Left lung (tissue), 10 donors: ENCODE data around the gene SLC6A8. TPM values are rescaled to one million over a fixed set of nuclear protein-coding genes. Genes with fewer than 3 reads are reported as not detected.

Experiments
- ATAC-seq: fragments of 200-7000 bp; cut with Tn5 transposase; one replicate; pipeline ENCODE4 v1.9.1; 2020; ENCODE audit warnings: moderate library complexity
- DNase-seq, 4 donors: peaks; one replicate each; pipeline ENCODE4 v3.0.0-alpha.2; 2013 to 2020
- H3K27ac ChIP-seq, 2 donors: fragments of 200-600 bp; sonication (generic) in 1 of 2; one replicate each; pipeline versions ENCODE4 v1.5.0 to v1.8.0; 2020 to 2021
- H3K27me3 ChIP-seq, 2 donors: fragments of 200-600 bp; sonication (generic) in 1 of 2; one replicate each; pipeline versions ENCODE4 v1.5.0 to v1.8.0; 2020 to 2021
- H3K36me3 ChIP-seq, 2 donors: fragments of 200-600 bp; sonication (generic) in 1 of 2; one replicate each; pipeline versions ENCODE4 v1.5.0 to v1.8.0; 2020 to 2021
- H3K4me1 ChIP-seq, 2 donors: fragments of 200-600 bp; one replicate each; pipeline ENCODE4 v1.8.0; 2021
- H3K4me3 ChIP-seq, 2 donors: fragments of 200-600 bp; sonication (generic) in 1 of 2; one replicate each; pipeline versions ENCODE4 v1.5.0 to v1.8.0; 2020 to 2021; ENCODE audit warnings: mild to moderate bottlenecking in 1 of 2
- H3K9me3 ChIP-seq, 2 donors: fragments of 200-600 bp; sonication (generic) in 1 of 2; one replicate each; pipeline versions ENCODE4 v1.5.0 to v1.8.0; 2020 to 2021
- CTCF ChIP-seq, 2 donors: fragments of 200-600 bp; sonication (generic) in 1 of 2; IDR thresholded peaks; one replicate each; pipeline versions ENCODE4 v1.5.0 to v1.8.0; 2021; ENCODE audit warnings: antibody characterized with exemption in 2 of 2
- intact Hi-C, 2 donors: fragments of 100-400 bp; cut with DNase I; formaldehyde crosslinking; loops; one replicate each; pipeline versions ENCODE4 v1.11.2 to v1.14.2; 2022
- polyA plus RNA-seq, 6 donors: library from polyadenylated mRNA; unstranded; fragments of 120-200 nt; gene quantifications; one replicate each; pipeline ENCODE4 v1.2.1, GENCODE V29; 2013; ENCODE audit not compliant: insufficient read length in 6 of 6
- total RNA-seq, 2 donors: library from RNA; stranded (reverse); fragmentation: NEBNext Ultra II Directional; extraction: Animal tissue kit (Norgen Biotek cat#: 25700); gene quantifications; one replicate each; pipeline ENCODE4 v1.2.1, GENCODE V29; 2021
- donor health status: DM: no; HTN: yes; CAD: no.
- donor health status: DM: no; HTN: no; CAD: no.

SLC6A8 gene
- total and polyA plus RNA-seq, 8 donors, result 6.8 to 12.1 (median 10.2) TPM

DNA sequence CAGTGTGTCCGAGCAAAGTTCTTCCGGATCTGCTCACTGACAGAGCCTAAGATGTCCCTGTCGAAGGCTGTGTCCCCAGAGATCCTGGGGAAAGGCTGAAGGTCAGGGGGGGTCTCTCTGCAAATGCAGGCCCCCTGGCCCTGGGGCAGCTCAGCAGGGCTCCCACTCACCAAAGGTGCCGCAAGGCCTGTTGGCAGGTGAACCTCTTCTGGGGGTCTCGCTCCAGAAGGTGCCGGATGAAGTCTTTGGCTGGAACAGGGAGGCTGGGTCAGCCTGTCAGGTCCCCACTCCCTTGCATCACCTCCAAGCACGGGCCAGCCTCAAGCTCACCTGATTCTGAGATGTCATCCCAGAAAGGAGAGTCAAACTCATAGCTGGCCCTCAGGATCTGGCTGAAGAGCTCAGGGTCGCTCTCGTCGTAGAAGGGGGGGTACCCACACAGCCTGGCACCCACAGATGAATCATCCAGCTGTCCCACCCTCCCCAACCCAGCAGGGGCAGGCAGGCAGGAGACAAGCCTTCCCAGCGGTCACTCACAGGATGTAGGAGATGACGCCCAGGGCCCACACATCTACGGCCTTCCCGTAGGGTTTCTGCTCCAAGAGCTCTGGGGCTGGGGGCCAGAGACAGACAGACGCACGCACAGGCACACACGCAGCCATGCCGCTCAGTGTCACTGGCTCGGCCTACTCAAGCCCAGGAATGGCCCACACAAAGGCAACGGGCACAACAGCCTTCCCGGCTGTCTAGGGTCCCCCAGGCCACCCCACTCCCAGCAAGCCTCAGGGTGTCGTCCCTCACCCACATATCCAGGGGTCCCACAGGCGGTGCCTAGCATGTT lies 16.8 kb upstream of the SLC6A8 start:
- Histone ChIP-seq H3K27ac (no peak overlapping the region), H3K4me1 (no peaks in the 10 kb centered on the region), H3K9me3 (no peaks in the 10 kb centered on the region), H3K36me3 (no peaks in the 10 kb centered on the region), H3K4me3 (no peak overlapping the region), H3K27me3 (peaks cover 3 to 55% of the 10 kb centered on the region in 2 donors)
- no peak for TF ChIP-seq CTCF (IDR thresholded peaks at IDR 0.05)
- intact Hi-C loops, result no loop called here
- ATAC-seq (no peak), DNase-seq (peak in 1 of 4 donors; percentile 19)

GRCh38 chrX:153671589-153672530 lies 15.9 kb upstream of the SLC6A8 start:
- Histone ChIP-seq H3K9me3 (no peaks in the 10 kb centered on the region), H3K4me3 (no peak overlapping the region), H3K27ac (no peak overlapping the region), H3K27me3 (peaks cover 3 to 54% of the 10 kb centered on the region in 2 donors), H3K36me3 (no peaks in the 10 kb centered on the region), H3K4me1 (no peaks in the 10 kb centered on the region)
- intact Hi-C loops, result no loop called here
- DNase-seq (peak in 1 of 4 donors; percentile 29), ATAC-seq (no peak)
- TF ChIP-seq CTCF (IDR thresholded peaks at IDR 0.05), result no peak

DNA sequence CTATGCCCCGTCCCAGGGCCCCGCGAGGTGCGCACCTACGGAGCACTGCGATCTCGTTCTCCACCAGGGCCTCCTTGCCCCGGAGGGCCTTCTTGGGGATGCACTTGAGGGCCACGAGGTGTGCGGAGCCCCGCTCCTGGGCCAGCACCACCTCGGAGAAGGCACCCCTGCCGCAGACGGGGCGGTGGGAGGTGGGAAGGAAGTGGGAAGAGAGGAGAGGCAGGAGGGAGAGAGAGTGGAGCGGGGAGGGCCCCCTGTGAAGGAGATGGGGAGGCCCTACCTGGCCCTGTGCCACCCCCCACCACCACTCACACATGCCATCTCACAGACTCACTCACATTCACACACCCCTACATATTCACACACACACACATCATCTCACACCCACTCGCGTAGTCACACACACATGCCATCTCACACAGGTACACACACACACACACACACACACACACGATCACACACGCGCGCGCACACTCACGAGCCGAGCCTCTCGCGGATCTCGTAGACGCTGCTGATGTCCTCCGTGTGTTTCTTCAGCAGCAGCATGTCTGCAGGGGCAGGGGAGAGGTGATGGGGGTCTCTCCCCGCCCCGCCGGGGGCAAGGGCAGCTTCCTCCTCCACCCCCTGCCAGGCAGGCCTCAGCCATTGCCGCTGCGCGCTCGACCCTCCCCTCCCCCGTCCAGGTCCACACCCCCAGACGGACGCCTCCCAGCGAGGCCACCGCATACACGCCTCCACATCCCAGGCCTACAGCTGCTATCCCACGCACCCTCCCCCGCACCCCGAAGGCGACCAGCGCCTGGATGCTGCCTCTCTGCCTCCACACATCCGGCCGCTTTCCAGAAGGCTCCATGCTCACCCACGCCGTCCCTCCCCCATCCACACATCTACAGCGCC lies 14.9 kb upstream of the SLC6A8 start:
- ATAC-seq, result no peak
- no peak overlapping the region for H3K27ac ChIP-seq

More for the DNA sequence above, 14.9 kb upstream of the SLC6A8 start:
- no peaks in the 10 kb centered on the region for H3K36me3 ChIP-seq
- no peaks in the 10 kb centered on the region for H3K4me1 ChIP-seq
- H3K4me3 ChIP-seq, result no peak overlapping the region
- DNase-seq, result peak in 1 of 4 donors; percentile 32
- H3K27me3 ChIP-seq, result peaks cover 3 to 52% of the 10 kb centered on the region in 2 donors
- intact Hi-C loops, result no loop called here
- no peak for TF ChIP-seq CTCF (IDR thresholded peaks at IDR 0.05)
- no peaks in the 10 kb centered on the region for H3K9me3 ChIP-seq
